ENCODE measurements around the gene RPS19BP1. TPM values are rescaled to one million over a fixed set of nuclear protein-coding genes. Genes with fewer than 3 reads are reported as not detected.

Gene RPS19BP1
- total RNA-seq, 2 donors from 2014 or later: 186 to 264 TPM

GRCh38 chr22:39556970-39557841 is 24.7 kb upstream of the RPS19BP1 start:
- Histone ChIP-seq H3K27ac (no peak overlapping the region), H3K9me3 (no peaks in the 10 kb centered on the region), H3K4me3 (peak overlapping the region; percentile 22 to 32), H3K4me1 (replicated peaks) (no peaks in the 10 kb centered on the region), H3K27me3 (replicated peaks; ENCODE audit: insufficient read depth) (no peaks in the 10 kb centered on the region), H3K36me3 (no peaks in the 10 kb centered on the region)
- TF ChIP-seq, protein P1, sequence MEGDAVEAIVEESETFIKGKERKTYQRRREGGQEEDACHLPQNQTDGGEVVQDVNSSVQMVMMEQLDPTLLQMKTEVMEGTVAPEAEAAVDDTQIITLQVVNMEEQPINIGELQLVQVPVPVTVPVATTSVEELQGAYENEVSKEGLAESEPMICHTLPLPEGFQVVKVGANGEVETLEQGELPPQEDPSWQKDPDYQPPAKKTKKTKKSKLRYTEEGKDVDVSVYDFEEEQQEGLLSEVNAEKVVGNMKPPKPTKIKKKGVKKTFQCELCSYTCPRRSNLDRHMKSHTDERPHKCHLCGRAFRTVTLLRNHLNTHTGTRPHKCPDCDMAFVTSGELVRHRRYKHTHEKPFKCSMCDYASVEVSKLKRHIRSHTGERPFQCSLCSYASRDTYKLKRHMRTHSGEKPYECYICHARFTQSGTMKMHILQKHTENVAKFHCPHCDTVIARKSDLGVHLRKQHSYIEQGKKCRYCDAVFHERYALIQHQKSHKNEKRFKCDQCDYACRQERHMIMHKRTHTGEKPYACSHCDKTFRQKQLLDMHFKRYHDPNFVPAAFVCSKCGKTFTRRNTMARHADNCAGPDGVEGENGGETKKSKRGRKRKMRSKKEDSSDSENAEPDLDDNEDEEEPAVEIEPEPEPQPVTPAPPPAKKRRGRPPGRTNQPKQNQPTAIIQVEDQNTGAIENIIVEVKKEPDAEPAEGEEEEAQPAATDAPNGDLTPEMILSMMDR (IDR thresholded peaks at IDR 0.05): peak in 2 of 4 experiments; percentile 10 to 32
- TF ChIP-seq POLR2A (IDR thresholded peaks at IDR 0.05) (no peak), POLR2AphosphoS5 (IDR thresholded peaks at IDR 0.05) (no peak)
- DNase-seq (ENCODE audit: low spot score): no peak
- WGBS: 36% methylated on average over 11 of the region's 72 CpGs
- intact Hi-C loops (cut with DNase I): loop anchor here (5.0 kb wide), 1 partner anchor 465 kb away; no protein-coding TSS in a partner anchor

GRCh38 chr22:39554151-39554550 is 21.6 kb upstream of the RPS19BP1 start:
- no peaks in the 10 kb centered on the region for H3K4me1 ChIP-seq (replicated peaks)
- no peak overlapping the region for H3K27ac ChIP-seq
- no peaks in the 10 kb centered on the region for H3K9me3 ChIP-seq
- H3K36me3 ChIP-seq: no peaks in the 10 kb centered on the region
- TF ChIP-seq POLR2A (IDR thresholded peaks at IDR 0.05): no peak
- no peak for TF ChIP-seq POLR2AphosphoS5 (IDR thresholded peaks at IDR 0.05)
- TF ChIP-seq, protein P1 (IDR thresholded peaks at IDR 0.05): no peak
- DNase-seq (ENCODE audit: low spot score): no peak
- intact Hi-C loops (cut with DNase I): no loop called here
- WGBS: 75% methylated on average over 3 of the region's 3 CpGs
- H3K27me3 ChIP-seq (replicated peaks; ENCODE audit: insufficient read depth): no peaks in the 10 kb centered on the region
- H3K4me3 ChIP-seq: no peak overlapping the region

DNA sequence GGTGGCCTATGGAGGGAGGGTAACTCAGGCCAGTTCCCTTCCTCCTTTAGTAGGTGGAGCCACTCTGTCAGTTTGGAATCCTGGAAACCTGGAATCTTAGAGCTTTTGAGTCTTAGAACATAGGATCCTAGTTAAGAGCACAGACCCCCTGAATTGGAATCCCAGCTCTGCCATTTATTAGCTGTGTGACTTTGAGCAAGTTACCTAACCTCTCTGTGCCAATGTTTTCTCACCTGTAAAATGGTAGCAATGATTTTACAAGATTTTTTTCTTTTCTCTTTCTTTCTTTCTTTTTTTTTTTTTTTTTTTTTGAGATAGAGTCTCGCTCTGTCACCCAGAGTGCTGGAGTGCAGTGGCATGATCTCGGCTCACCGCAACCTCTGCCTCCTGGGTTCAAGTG is 20.9 kb upstream of the RPS19BP1 start:
- Histone ChIP-seq H3K36me3 (no peaks in the 10 kb centered on the region), H3K4me3 (no peak overlapping the region), H3K27ac (no peak overlapping the region), H3K4me1 (replicated peaks) (no peaks in the 10 kb centered on the region), H3K27me3 (replicated peaks; ENCODE audit: insufficient read depth) (no peaks in the 10 kb centered on the region), H3K9me3 (no peaks in the 10 kb centered on the region)
- TF ChIP-seq POLR2A (IDR thresholded peaks at IDR 0.05): no peak
- TF ChIP-seq, protein P1 (IDR thresholded peaks at IDR 0.05): no peak
- TF ChIP-seq POLR2AphosphoS5 (IDR thresholded peaks at IDR 0.05): no peak
- intact Hi-C loops (cut with DNase I): no loop called here
- WGBS: 96% methylated on average over 3 of the region's 3 CpGs
- no peak for DNase-seq (ENCODE audit: low spot score)

- H3K9me3 ChIP-seq: no peaks in the 10 kb centered on the region
Observed at GRCh38 chr22:39547587-39547947, 15.0 kb upstream of the RPS19BP1 start.

More at GRCh38 chr22:39547587-39547947, 15.0 kb upstream of the RPS19BP1 start:
- no peak for TF ChIP-seq POLR2AphosphoS5 (IDR thresholded peaks at IDR 0.05)
- TF ChIP-seq, protein P1 (IDR thresholded peaks at IDR 0.05): no peak
- Histone ChIP-seq H3K27ac (no peak overlapping the region), H3K36me3 (no peaks in the 10 kb centered on the region), H3K27me3 (replicated peaks; ENCODE audit: insufficient read depth) (no peaks in the 10 kb centered on the region), H3K4me1 (replicated peaks) (no peaks in the 10 kb centered on the region), H3K4me3 (no peak overlapping the region)
- 40% methylated on average over 2 of the region's 2 CpGs for WGBS
- intact Hi-C loops (cut with DNase I): no loop called here
- no peak for DNase-seq (ENCODE audit: low spot score)
